Caco-2 (cell line): ENCODE results near the gene GTF3C2. TPM values are rescaled to one million over a fixed set of nuclear protein-coding genes. Genes with fewer than 3 reads are reported as not detected.

Source experiments
- BruUV-seq: library from RNA; stranded (reverse); fragments of 400-500 nt; replicated peaks from 2 replicates; lab custom pipeline; 2021; lab: Mats Ljungman, UMichigan
- CTCF ChIA-PET: fragments of 300-600 bp; sonication (Branson Sonifier 250); formaldehyde crosslinking; loops from one replicate; lab custom pipeline; 2022; ENCODE audit warnings: antibody characterized with exemption; lab: Charles Lee
- POLR2A ChIA-PET: fragments of 300-600 bp; sonication (Branson Sonifier 250); formaldehyde crosslinking; loops from one replicate; lab custom pipeline; 2022; ENCODE audit warnings: antibody characterized with exemption; lab: Charles Lee
- DNase-seq, 2 experiments: peaks; one replicate each; pipeline versions ENCODE4 v3.0.0 to v3.0.0-alpha.2; 2020 to 2022
- H3K27me3 ChIP-seq: replicated peaks from 2 replicates; pipeline ENCODE4 v1.6.0; 2011; ENCODE audit warnings: low read length; ENCODE audit not compliant: control insufficient read depth, insufficient read depth
- H3K36me3 ChIP-seq: 2 replicates; pipeline ENCODE4 v1.5.1; 2011; ENCODE audit warnings: low read length; ENCODE audit not compliant: control insufficient read depth, insufficient read depth
- H3K4me1 ChIP-seq: fragments of 250-450 bp; sonication (Bioruptor Pico); 2 replicates; pipeline ENCODE4 v1.5.1; 2020; ENCODE audit warnings: mild to moderate bottlenecking
- H3K4me3 ChIP-seq: 2 replicates; pipeline ENCODE4 v1.5.1; 2011; ENCODE audit warnings: low read depth, mild to moderate bottlenecking, control low read depth, low read length
- H3K9me3 ChIP-seq: fragments of 250-450 bp; sonication (Bioruptor Pico); 2 replicates; pipeline ENCODE4 v1.5.1; 2020; ENCODE audit warnings: mild to moderate bottlenecking, moderate library complexity
- H3K27ac Mint-ChIP-seq: one replicate; pipeline ENCODE4 v1.8.0; 2022; ENCODE audit warnings: mixed read lengths; ENCODE audit not compliant: unreplicated experiment
- H3K27me3 Mint-ChIP-seq: one replicate; pipeline ENCODE4 v1.8.0; 2022; ENCODE audit warnings: mixed read lengths; ENCODE audit not compliant: insufficient read depth, unreplicated experiment
- H3K36me3 Mint-ChIP-seq: one replicate; pipeline ENCODE4 v1.8.0; 2022; ENCODE audit warnings: mild to moderate bottlenecking, mixed read lengths; ENCODE audit not compliant: insufficient read depth, unreplicated experiment
- H3K4me1 Mint-ChIP-seq: one replicate; pipeline ENCODE4 v1.8.0; 2022; ENCODE audit warnings: low read depth, mixed read lengths; ENCODE audit not compliant: unreplicated experiment
- H3K4me3 Mint-ChIP-seq: one replicate; pipeline ENCODE4 v1.8.0; 2022; ENCODE audit warnings: mild to moderate bottlenecking, moderate library complexity, mixed read lengths; ENCODE audit not compliant: unreplicated experiment
- H3K9me3 Mint-ChIP-seq: one replicate; pipeline ENCODE4 v1.8.0; 2022; ENCODE audit warnings: mixed read lengths; ENCODE audit not compliant: unreplicated experiment
- intact Hi-C: fragments of 100-400 bp; cut with micrococcal nuclease; formaldehyde crosslinking; loops from one replicate; pipeline ENCODE4 v1.10.0; 2022; ENCODE audit not compliant: unreplicated experiment
- total RNA-seq: library from RNA; stranded (reverse); gene quantifications from 2 replicates; pipeline ENCODE4 v1.2.3, GENCODE V29; 2022
- TF ChIP-seq, protein P1 (sequence below), 2 experiments: fragments of 200-600 bp in 1 of 2; IDR thresholded peaks; 1 replicate in 1 of 2; 2 replicates in 1 of 2; pipeline versions ENCODE4 v1.5.1 to v1.8.0; 2011 to 2022; ENCODE audit warnings: antibody characterized with exemption in 1 of 2, control low read depth in 1 of 2, inconsistent platforms in 1 of 2, low read depth in 1 of 2, low read length in 1 of 2, mild to moderate bottlenecking in 1 of 2, moderate library complexity in 1 of 2; ENCODE audit not compliant: insufficient read depth in 1 of 2, severe bottlenecking in 1 of 2, unreplicated experiment in 1 of 2

GTF3C2 gene
- total RNA-seq, 1 experiment from 2014 or later = 91.4 TPM

- no peak overlapping the region for H3K27ac Mint-ChIP-seq
- POLR2A ChIA-PET = no interaction called here
- DNase-seq = no peak
- BruUV-seq = no TSS peak
- intact Hi-C loops = no loop called here
- H3K27me3 ChIP-seq = no peaks in the 10 kb centered on the region
- H3K4me1 Mint-ChIP-seq = peaks cover 8% of the 10 kb centered on the region
- no peaks in the 10 kb centered on the region for H3K27me3 Mint-ChIP-seq
- H3K4me3 ChIP-seq = no peak overlapping the region
- no peak overlapping the region for H3K4me3 Mint-ChIP-seq
- H3K36me3 Mint-ChIP-seq = peaks cover 35% of the 10 kb centered on the region
- TF ChIP-seq, protein P1, sequence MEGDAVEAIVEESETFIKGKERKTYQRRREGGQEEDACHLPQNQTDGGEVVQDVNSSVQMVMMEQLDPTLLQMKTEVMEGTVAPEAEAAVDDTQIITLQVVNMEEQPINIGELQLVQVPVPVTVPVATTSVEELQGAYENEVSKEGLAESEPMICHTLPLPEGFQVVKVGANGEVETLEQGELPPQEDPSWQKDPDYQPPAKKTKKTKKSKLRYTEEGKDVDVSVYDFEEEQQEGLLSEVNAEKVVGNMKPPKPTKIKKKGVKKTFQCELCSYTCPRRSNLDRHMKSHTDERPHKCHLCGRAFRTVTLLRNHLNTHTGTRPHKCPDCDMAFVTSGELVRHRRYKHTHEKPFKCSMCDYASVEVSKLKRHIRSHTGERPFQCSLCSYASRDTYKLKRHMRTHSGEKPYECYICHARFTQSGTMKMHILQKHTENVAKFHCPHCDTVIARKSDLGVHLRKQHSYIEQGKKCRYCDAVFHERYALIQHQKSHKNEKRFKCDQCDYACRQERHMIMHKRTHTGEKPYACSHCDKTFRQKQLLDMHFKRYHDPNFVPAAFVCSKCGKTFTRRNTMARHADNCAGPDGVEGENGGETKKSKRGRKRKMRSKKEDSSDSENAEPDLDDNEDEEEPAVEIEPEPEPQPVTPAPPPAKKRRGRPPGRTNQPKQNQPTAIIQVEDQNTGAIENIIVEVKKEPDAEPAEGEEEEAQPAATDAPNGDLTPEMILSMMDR (IDR thresholded peaks at IDR 0.05; ENCODE audit: insufficient read depth in 1 of 2, low read depth in 1 of 2, low read length in 1 of 2, severe bottlenecking in 1 of 2, unreplicated experiment in 1 of 2) = no peak
- CTCF ChIA-PET = no interaction called here
- H3K9me3 ChIP-seq = no peaks in the 10 kb centered on the region
- H3K9me3 Mint-ChIP-seq = no peaks in the 10 kb centered on the region
- peaks cover 20% of the 10 kb centered on the region for H3K4me1 ChIP-seq
- H3K36me3 ChIP-seq = no peaks in the 10 kb centered on the region
Observed at GRCh38 chr2:27350106-27350693, 6.4 kb downstream of the GTF3C2 start.

GRCh38 chr2:27347641-27348040 lies 8.9 kb downstream of the GTF3C2 start:
- Mint-ChIP-seq H3K36me3 (peaks cover 54% of the 10 kb centered on the region), H3K27me3 (no peaks in the 10 kb centered on the region), H3K27ac (no peak overlapping the region), H3K9me3 (no peaks in the 10 kb centered on the region), H3K4me1 (no peaks in the 10 kb centered on the region), H3K4me3 (no peak overlapping the region)
- Histone ChIP-seq H3K4me1 (no peaks in the 10 kb centered on the region), H3K9me3 (no peaks in the 10 kb centered on the region), H3K27me3 (no peaks in the 10 kb centered on the region), H3K36me3 (no peaks in the 10 kb centered on the region), H3K4me3 (no peak overlapping the region)
- no TSS peak for BruUV-seq
- TF ChIP-seq, protein P1 (IDR thresholded peaks at IDR 0.05; ENCODE audit: insufficient read depth in 1 of 2, low read depth in 1 of 2, low read length in 1 of 2, severe bottlenecking in 1 of 2, unreplicated experiment in 1 of 2) = no peak
- DNase-seq = no peak
- ChIA-PET CTCF (no interaction called here), POLR2A (no interaction called here)
- intact Hi-C loops = no loop called here

DNA sequence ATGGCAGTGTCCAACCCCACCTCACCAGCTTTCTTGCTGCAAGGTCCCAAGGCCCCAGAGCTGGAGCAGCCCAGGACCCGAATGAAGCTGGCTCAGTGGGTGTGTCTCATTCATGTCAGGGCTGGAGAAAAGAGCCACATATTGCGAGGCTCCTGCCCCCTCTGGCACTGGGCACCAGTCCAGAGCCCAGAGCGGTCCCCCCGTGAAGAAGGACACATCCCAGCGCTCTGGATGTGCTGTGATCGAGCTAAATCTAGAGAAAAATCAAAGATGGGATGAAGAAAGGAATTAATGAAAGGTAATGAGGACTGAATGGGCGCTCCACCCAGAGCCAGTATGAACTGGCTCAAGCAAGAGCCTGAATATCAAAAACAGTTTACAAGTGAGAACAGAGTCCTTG lies 20.4 kb downstream of the GTF3C2 start:
- H3K4me1 Mint-ChIP-seq = no peaks in the 10 kb centered on the region
- no peaks in the 10 kb centered on the region for H3K9me3 ChIP-seq
- no peaks in the 10 kb centered on the region for H3K27me3 ChIP-seq
- intact Hi-C loops = no loop called here
- BruUV-seq = no TSS peak
- TF ChIP-seq, protein P1 (IDR thresholded peaks at IDR 0.05; ENCODE audit: insufficient read depth in 1 of 2, low read depth in 1 of 2, low read length in 1 of 2, severe bottlenecking in 1 of 2, unreplicated experiment in 1 of 2) = no peak
- H3K27ac Mint-ChIP-seq = no peak overlapping the region
- H3K4me3 ChIP-seq = no peak overlapping the region
- H3K36me3 Mint-ChIP-seq = peaks cover 68% of the 10 kb centered on the region
- CTCF ChIA-PET = no interaction called here
- no peak for DNase-seq
- no peaks in the 10 kb centered on the region for H3K9me3 Mint-ChIP-seq
- H3K36me3 ChIP-seq = peaks cover 12% of the 10 kb centered on the region
- H3K27me3 Mint-ChIP-seq = no peaks in the 10 kb centered on the region
- H3K4me1 ChIP-seq = no peaks in the 10 kb centered on the region
- POLR2A ChIA-PET = no interaction called here
- H3K4me3 Mint-ChIP-seq = no peak overlapping the region
